AG10803 (cell line): ENCODE data around the gene SYT11.
A peak's percentile ranks its signal among the peaks of the same experiment; 100 is the strongest.

Source experiments
- DNase-seq: peaks from one replicate; pipeline ENCODE4 v3.0.0; 2010; ENCODE audit warnings: low read depth
- H3K4me3 ChIP-seq: 2 replicates; pipeline ENCODE4 v1.5.1; 2011; ENCODE audit warnings: mild to moderate bottlenecking, low read length, control low read depth
- CTCF ChIP-seq: conservative IDR thresholded peaks from 2 replicates; pipeline ENCODE4 v1.5.1; 2011; ENCODE audit warnings: mild to moderate bottlenecking, low read length, control low read depth, inconsistent platforms

Gene SYT11

GRCh38 chr1:155859234-155859829, at the start of gene SYT11:
SYT11 (plus strand) TSS chr1:155859567; CDS start chr1:155859762, 195 bp downstream.
- no peak for TF ChIP-seq CTCF
- H3K4me3 ChIP-seq = peak within 1 kb of the TSS; percentile 72
- DNase-seq = peak; percentile 94

GRCh38 chr1:155812878-155813277, 46.5 kb upstream of the SYT11 start:
- no peak for DNase-seq
- no peak for TF ChIP-seq CTCF
- H3K4me3 ChIP-seq = no peak overlapping the region

GRCh38 chr1:155813672-155814071, 45.7 kb upstream of the SYT11 start:
- DNase-seq = no peak
- no peak for TF ChIP-seq CTCF
- no peak overlapping the region for H3K4me3 ChIP-seq

GRCh38 chr1:155816351-155816750, 43.0 kb upstream of the SYT11 start:
- no peak overlapping the region for H3K4me3 ChIP-seq
- TF ChIP-seq CTCF = no peak
- DNase-seq = no peak

GRCh38 chr1:155827450-155827849, 31.9 kb upstream of the SYT11 start:
- no peak for DNase-seq
- no peak for TF ChIP-seq CTCF
- no peak overlapping the region for H3K4me3 ChIP-seq

GRCh38 chr1:155831279-155831976, 27.9 kb upstream of the SYT11 start:
- no peak overlapping the region for H3K4me3 ChIP-seq
- TF ChIP-seq CTCF = no peak
- DNase-seq = no peak

- no peak for TF ChIP-seq CTCF
- no peak overlapping the region for H3K4me3 ChIP-seq
- DNase-seq = no peak
Observed at GRCh38 chr1:155833665-155834295, 25.6 kb upstream of the SYT11 start.
